A549 (cell line): ENCODE results near the gene LRRC61.

Experiments
- HDAC2 ChIP-seq: fragments of 200-600 bp; sonication (generic); IDR thresholded peaks from 2 replicates; pipeline ENCODE4 v1.6.1; 2016
- KDM1A ChIP-seq: fragments of 200-600 bp; sonication (generic); IDR thresholded peaks from 2 replicates; pipeline ENCODE4 v1.6.1; 2016; ENCODE audit warnings: low read depth, mild to moderate bottlenecking
- RARB ChIP-seq: fragments of 250-450 bp; sonication (Bioruptor Pico); IDR thresholded peaks from 2 replicates; pipeline ENCODE4 v1.8.0; 2021; ENCODE audit warnings: mild to moderate bottlenecking, moderate library complexity
- TF ChIP-seq, protein P1 (sequence below): fragments of >200 bp; sonication (Bioruptor Twin); formaldehyde crosslinking; IDR thresholded peaks from 3 replicates; pipeline ENCODE4 v1.5.1; 2016
- TF ChIP-seq, protein P2 (sequence below): fragments of 250-450 bp; sonication (Bioruptor Pico); IDR thresholded peaks from 2 replicates; pipeline ENCODE4 v1.5.0; 2021; ENCODE audit warnings: mild to moderate bottlenecking, moderate library complexity, borderline replicate concordance

DNA sequence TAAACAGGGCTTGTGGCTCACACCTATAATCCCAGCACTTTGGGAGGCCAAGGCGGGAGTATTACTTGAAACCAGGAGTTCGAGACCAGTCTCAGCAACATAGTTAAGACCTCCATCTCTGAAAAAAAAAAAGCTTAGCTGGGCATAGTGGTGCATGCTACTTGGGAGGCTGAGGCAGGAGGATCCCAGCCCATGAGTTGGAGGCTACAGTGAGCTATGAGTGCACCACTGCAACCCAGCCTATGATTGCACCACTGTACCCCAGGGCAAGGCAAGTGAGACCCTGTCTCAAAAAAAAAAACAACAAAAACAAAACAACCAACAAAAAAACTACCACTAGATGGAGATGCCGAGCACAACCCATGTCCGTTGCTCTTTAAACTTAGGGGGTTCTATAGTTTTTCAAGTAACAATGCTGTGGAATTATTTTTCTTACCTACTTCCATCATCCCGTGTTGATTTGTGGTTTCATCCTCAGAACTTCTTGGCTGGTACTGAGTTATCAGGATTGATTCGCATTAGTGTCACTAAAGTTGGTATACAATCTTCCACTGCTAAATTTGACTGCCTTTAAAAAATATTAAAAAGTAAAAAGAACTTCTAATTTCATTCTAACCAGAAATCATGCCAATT is 33.2 kb downstream of the LRRC61 start:
- no peak for TF ChIP-seq KDM1A
- TF ChIP-seq, protein P1, sequence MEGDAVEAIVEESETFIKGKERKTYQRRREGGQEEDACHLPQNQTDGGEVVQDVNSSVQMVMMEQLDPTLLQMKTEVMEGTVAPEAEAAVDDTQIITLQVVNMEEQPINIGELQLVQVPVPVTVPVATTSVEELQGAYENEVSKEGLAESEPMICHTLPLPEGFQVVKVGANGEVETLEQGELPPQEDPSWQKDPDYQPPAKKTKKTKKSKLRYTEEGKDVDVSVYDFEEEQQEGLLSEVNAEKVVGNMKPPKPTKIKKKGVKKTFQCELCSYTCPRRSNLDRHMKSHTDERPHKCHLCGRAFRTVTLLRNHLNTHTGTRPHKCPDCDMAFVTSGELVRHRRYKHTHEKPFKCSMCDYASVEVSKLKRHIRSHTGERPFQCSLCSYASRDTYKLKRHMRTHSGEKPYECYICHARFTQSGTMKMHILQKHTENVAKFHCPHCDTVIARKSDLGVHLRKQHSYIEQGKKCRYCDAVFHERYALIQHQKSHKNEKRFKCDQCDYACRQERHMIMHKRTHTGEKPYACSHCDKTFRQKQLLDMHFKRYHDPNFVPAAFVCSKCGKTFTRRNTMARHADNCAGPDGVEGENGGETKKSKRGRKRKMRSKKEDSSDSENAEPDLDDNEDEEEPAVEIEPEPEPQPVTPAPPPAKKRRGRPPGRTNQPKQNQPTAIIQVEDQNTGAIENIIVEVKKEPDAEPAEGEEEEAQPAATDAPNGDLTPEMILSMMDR: peak; percentile 78
- TF ChIP-seq HDAC2: no peak
- TF ChIP-seq, protein P2, sequence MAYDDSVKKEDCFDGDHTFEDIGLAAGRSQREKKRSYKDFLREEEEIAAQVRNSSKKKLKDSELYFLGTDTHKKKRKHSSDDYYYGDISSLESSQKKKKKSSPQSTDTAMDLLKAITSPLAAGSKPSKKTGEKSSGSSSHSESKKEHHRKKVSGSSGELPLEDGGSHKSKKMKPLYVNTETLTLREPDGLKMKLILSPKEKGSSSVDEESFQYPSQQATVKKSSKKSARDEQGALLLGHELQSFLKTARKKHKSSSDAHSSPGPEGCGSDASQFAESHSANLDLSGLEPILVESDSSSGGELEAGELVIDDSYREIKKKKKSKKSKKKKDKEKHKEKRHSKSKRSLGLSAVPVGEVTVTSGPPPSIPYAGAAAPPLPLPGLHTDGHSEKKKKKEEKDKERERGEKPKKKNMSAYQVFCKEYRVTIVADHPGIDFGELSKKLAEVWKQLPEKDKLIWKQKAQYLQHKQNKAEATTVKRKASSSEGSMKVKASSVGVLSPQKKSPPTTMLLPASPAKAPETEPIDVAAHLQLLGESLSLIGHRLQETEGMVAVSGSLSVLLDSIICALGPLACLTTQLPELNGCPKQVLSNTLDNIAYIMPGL: no peak
- TF ChIP-seq RARB: no peak
